ENCODE results near the gene MYO18B. TPM values are rescaled to one million over a fixed set of nuclear protein-coding genes. Genes with fewer than 3 reads are reported as not detected.

MYO18B gene
- total RNA-seq, 1 donor from 2014 or later, result 0.07 TPM

- peaks cover 2% of the 10 kb centered on the region for H3K9me3 ChIP-seq (ENCODE audit: insufficient read depth, low read depth, low read length)
- H3K27ac ChIP-seq (ENCODE audit: low read depth, low read length), result no peak overlapping the region
- H3K4me1 ChIP-seq (ENCODE audit: insufficient read depth, low read length), result no peaks in the 10 kb centered on the region
- no peak overlapping the region for H2AFZ ChIP-seq (ENCODE audit: low read depth, low read length)
- H3K27me3 ChIP-seq (ENCODE audit: insufficient read depth, low read length), result no peaks in the 10 kb centered on the region
- no peaks in the 10 kb centered on the region for H3K79me2 ChIP-seq (ENCODE audit: insufficient read depth, low read length)
- no peaks in the 10 kb centered on the region for H3K36me3 Mint-ChIP-seq (ENCODE audit: low read depth, unreplicated experiment)
- H4K20me1 ChIP-seq (ENCODE audit: insufficient read depth, low read length), result no peaks in the 10 kb centered on the region
- FAIRE-seq, result no peak
- no peak overlapping the region for H3K4me2 ChIP-seq (ENCODE audit: low read length)
- H3K9ac ChIP-seq (ENCODE audit: low read length), result no peak overlapping the region
- H3K27me3 Mint-ChIP-seq (ENCODE audit: low read depth, unreplicated experiment), result peaks cover 8% of the 10 kb centered on the region
- no peaks in the 10 kb centered on the region for H3K4me1 Mint-ChIP-seq (ENCODE audit: low read depth, unreplicated experiment)
- no peak overlapping the region for H3K4me3 ChIP-seq (ENCODE audit: insufficient read depth, low read depth, low read length)
- no peak overlapping the region for H3K4me3 Mint-ChIP-seq (ENCODE audit: unreplicated experiment)
- H3K9me3 Mint-ChIP-seq (ENCODE audit: unreplicated experiment), result peaks cover 4% of the 10 kb centered on the region
- DNase-seq (ENCODE audit: low read depth), result no peak
- TF ChIP-seq, protein P1, sequence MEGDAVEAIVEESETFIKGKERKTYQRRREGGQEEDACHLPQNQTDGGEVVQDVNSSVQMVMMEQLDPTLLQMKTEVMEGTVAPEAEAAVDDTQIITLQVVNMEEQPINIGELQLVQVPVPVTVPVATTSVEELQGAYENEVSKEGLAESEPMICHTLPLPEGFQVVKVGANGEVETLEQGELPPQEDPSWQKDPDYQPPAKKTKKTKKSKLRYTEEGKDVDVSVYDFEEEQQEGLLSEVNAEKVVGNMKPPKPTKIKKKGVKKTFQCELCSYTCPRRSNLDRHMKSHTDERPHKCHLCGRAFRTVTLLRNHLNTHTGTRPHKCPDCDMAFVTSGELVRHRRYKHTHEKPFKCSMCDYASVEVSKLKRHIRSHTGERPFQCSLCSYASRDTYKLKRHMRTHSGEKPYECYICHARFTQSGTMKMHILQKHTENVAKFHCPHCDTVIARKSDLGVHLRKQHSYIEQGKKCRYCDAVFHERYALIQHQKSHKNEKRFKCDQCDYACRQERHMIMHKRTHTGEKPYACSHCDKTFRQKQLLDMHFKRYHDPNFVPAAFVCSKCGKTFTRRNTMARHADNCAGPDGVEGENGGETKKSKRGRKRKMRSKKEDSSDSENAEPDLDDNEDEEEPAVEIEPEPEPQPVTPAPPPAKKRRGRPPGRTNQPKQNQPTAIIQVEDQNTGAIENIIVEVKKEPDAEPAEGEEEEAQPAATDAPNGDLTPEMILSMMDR (IDR thresholded peaks at IDR 0.05; ENCODE audit: insufficient read depth, low read depth, low read length), result no peak
- TF ChIP-seq EZH2 (IDR thresholded peaks at IDR 0.05; ENCODE audit: insufficient read depth, low read length), result no peak
- H3K36me3 ChIP-seq (ENCODE audit: insufficient read depth, low read length), result no peaks in the 10 kb centered on the region
- H3K27ac Mint-ChIP-seq (ENCODE audit: unreplicated experiment), result no peak overlapping the region
Measured at GRCh38 chr22:25902402-25902801, 160.4 kb downstream of the MYO18B start.

DNA sequence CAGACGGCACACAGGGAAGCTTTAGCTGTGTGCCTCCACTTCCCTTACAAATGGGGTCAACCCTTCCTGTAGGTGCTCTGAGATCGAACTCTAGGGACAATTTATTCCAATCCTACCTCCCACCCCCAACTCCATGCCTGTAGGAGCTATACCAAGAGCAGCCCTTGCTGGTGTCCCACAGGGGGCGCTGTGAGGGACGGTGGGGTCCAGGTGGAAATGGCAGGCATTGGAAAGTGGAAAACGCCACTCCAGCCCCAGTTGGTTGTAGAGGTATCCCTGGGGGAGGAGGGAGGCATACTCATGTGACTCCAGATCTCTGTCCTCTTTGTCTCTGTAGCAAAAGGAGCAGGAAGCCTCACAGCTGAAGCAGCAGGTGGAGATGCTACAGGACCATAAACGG, 161.3 kb downstream of the MYO18B start:
- Histone ChIP-seq H3K27ac (ENCODE audit: low read depth, low read length) (no peak overlapping the region), H3K4me3 (ENCODE audit: insufficient read depth, low read depth, low read length) (no peak overlapping the region), H4K20me1 (ENCODE audit: insufficient read depth, low read length) (no peaks in the 10 kb centered on the region), H3K79me2 (ENCODE audit: insufficient read depth, low read length) (no peaks in the 10 kb centered on the region), H3K27me3 (ENCODE audit: insufficient read depth, low read length) (no peaks in the 10 kb centered on the region), H3K9me3 (ENCODE audit: insufficient read depth, low read depth, low read length) (peaks cover 2% of the 10 kb centered on the region), H3K4me2 (ENCODE audit: low read length) (no peak overlapping the region), H3K9ac (ENCODE audit: low read length) (no peak overlapping the region), H3K4me1 (ENCODE audit: insufficient read depth, low read length) (no peaks in the 10 kb centered on the region), H2AFZ (ENCODE audit: low read depth, low read length) (no peak overlapping the region), H3K36me3 (ENCODE audit: insufficient read depth, low read length) (no peaks in the 10 kb centered on the region)
- H3K4me3 Mint-ChIP-seq (ENCODE audit: unreplicated experiment), result no peak overlapping the region
- FAIRE-seq (no peak), DNase-seq (ENCODE audit: low read depth) (no peak)
- no peak overlapping the region for H3K27ac Mint-ChIP-seq (ENCODE audit: unreplicated experiment)
- H3K27me3 Mint-ChIP-seq (ENCODE audit: low read depth, unreplicated experiment), result peaks cover 13% of the 10 kb centered on the region
- no peak for TF ChIP-seq EZH2 (IDR thresholded peaks at IDR 0.05; ENCODE audit: insufficient read depth, low read length)
- TF ChIP-seq, protein P1 (IDR thresholded peaks at IDR 0.05; ENCODE audit: insufficient read depth, low read depth, low read length), result no peak
- no peaks in the 10 kb centered on the region for H3K4me1 Mint-ChIP-seq (ENCODE audit: low read depth, unreplicated experiment)
- no peaks in the 10 kb centered on the region for H3K36me3 Mint-ChIP-seq (ENCODE audit: low read depth, unreplicated experiment)
- peaks cover 4% of the 10 kb centered on the region for H3K9me3 Mint-ChIP-seq (ENCODE audit: unreplicated experiment)

DNA sequence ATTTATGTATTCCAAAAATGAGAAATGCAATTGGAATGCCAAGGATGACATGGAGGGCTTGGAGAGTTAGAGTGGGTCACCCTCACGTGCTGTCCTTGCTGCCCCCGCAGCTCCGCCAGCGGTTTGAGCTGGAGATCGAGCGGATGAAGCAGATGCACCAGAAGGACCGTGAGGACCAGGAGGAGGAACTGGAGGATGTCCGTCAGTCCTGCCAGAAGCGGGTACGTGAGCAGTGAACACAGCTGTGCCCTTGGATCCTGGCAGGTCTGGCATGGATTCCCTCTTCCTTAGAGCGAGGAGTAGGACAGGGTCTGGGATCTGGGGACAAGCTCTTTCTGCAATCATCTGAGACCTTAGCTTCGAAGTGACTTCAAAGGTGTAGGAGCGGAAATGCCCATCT, 166.2 kb downstream of the MYO18B start:
- TF ChIP-seq EZH2 (IDR thresholded peaks at IDR 0.05; ENCODE audit: insufficient read depth, low read length), result no peak
- TF ChIP-seq, protein P1 (IDR thresholded peaks at IDR 0.05; ENCODE audit: insufficient read depth, low read depth, low read length), result no peak
- no peaks in the 10 kb centered on the region for H3K36me3 Mint-ChIP-seq (ENCODE audit: low read depth, unreplicated experiment)
- H3K27ac ChIP-seq (ENCODE audit: low read depth, low read length), result no peak overlapping the region
- H3K36me3 ChIP-seq (ENCODE audit: insufficient read depth, low read length), result no peaks in the 10 kb centered on the region
- no peaks in the 10 kb centered on the region for H3K4me1 Mint-ChIP-seq (ENCODE audit: low read depth, unreplicated experiment)
- H3K9me3 Mint-ChIP-seq (ENCODE audit: unreplicated experiment), result peaks cover 4% of the 10 kb centered on the region
- H3K9ac ChIP-seq (ENCODE audit: low read length), result no peak overlapping the region
- H3K79me2 ChIP-seq (ENCODE audit: insufficient read depth, low read length), result no peaks in the 10 kb centered on the region
- no peak overlapping the region for H2AFZ ChIP-seq (ENCODE audit: low read depth, low read length)
- no peak overlapping the region for H3K4me3 ChIP-seq (ENCODE audit: insufficient read depth, low read depth, low read length)
- H3K9me3 ChIP-seq (ENCODE audit: insufficient read depth, low read depth, low read length), result peaks cover 2% of the 10 kb centered on the region
- H3K4me1 ChIP-seq (ENCODE audit: insufficient read depth, low read length), result no peaks in the 10 kb centered on the region
- no peaks in the 10 kb centered on the region for H3K27me3 ChIP-seq (ENCODE audit: insufficient read depth, low read length)
- H3K4me2 ChIP-seq (ENCODE audit: low read length), result no peak overlapping the region
- no peak overlapping the region for H3K4me3 Mint-ChIP-seq (ENCODE audit: unreplicated experiment)
- peaks cover 35% of the 10 kb centered on the region for H3K27me3 Mint-ChIP-seq (ENCODE audit: low read depth, unreplicated experiment)
- no peaks in the 10 kb centered on the region for H4K20me1 ChIP-seq (ENCODE audit: insufficient read depth, low read length)
- FAIRE-seq, result no peak
- no peak overlapping the region for H3K27ac Mint-ChIP-seq (ENCODE audit: unreplicated experiment)
- no peak for DNase-seq (ENCODE audit: low read depth)

Measured in astrocyte (in vitro differentiated cells and primary cell).